H1 (cell line): ENCODE measurements around the gene RHBDF2. TPM values are rescaled to one million over a fixed set of nuclear protein-coding genes. Genes with fewer than 3 reads are reported as not detected.

Source experiments
- CTCF ChIA-PET: fragments of 300-600 bp; sonication (Branson Sonifier 250); formaldehyde crosslinking; loops from one replicate; lab custom pipeline; 2021; ENCODE audit not compliant: partially characterized antibody; lab: Charles Lee
- POLR2A ChIA-PET: fragments of 300-600 bp; sonication (Branson Sonifier 250); formaldehyde crosslinking; loops from one replicate; lab custom pipeline; 2021; ENCODE audit warnings: inconsistent platforms; ENCODE audit not compliant: partially characterized antibody; lab: Charles Lee
- DNase-seq, 2 experiments: peaks; one replicate each; pipeline versions ENCODE4 v3.0.0 to v3.0.0-alpha.2; 2010 to 2022; ENCODE audit warnings: low spot score in 2 of 2, low read depth in 1 of 2, mixed read lengths in 1 of 2
- FAIRE-seq: peaks from 2 replicates; lab custom pipeline; 2011; peaks lifted over from hg19 to GRCh38; lab: Jason Lieb, UNC
- H2AFZ ChIP-seq: 2 replicates; pipeline ENCODE4 v1.8.1; 2012; ENCODE audit warnings: low read length, inconsistent platforms
- H2AK5ac ChIP-seq: 2 replicates; pipeline ENCODE4 v1.6.1; 2013; ENCODE audit warnings: low read depth, low read length
- H2BK120ac ChIP-seq: replicated peaks from 2 replicates; pipeline ENCODE3; 2013; ENCODE audit warnings: low read depth, low read length, inconsistent platforms
- H2BK12ac ChIP-seq: 2 replicates; pipeline ENCODE4 v1.6.1; 2013; ENCODE audit warnings: low read depth, low read length
- H2BK15ac ChIP-seq: 2 replicates; pipeline ENCODE4 v1.6.1; 2013; ENCODE audit warnings: low read length
- H2BK20ac ChIP-seq: 2 replicates; pipeline ENCODE4 v1.6.1; 2013; ENCODE audit warnings: low read length
- H2BK5ac ChIP-seq: 2 replicates; pipeline ENCODE4 v1.6.1; 2013; ENCODE audit warnings: low read depth, low read length
- H3K14ac ChIP-seq: 2 replicates; pipeline ENCODE4 v1.6.1; 2013; ENCODE audit warnings: inconsistent platforms; ENCODE audit not compliant: insufficient read length
- H3K18ac ChIP-seq: 2 replicates; pipeline ENCODE4 v1.6.1; 2013; ENCODE audit warnings: low read length; ENCODE audit errors: extremely low read depth
- H3K23ac ChIP-seq: 2 replicates; pipeline ENCODE4 v1.6.1; 2013; ENCODE audit warnings: inconsistent platforms; ENCODE audit not compliant: insufficient read length
- H3K23me2 ChIP-seq: 2 replicates; pipeline ENCODE4 v1.6.1; 2013; ENCODE audit warnings: low read depth, low read length
- H3K27ac ChIP-seq: 2 replicates; pipeline ENCODE4 v1.6.1; 2011; ENCODE audit warnings: low read depth, low read length, inconsistent platforms
- H3K27me3 ChIP-seq, 4 experiments: replicated peaks in 1 of 4; 1 replicate in 1 of 4; 2 replicates in 3 of 4; pipeline versions ENCODE4 v1.6.1 to v1.8.1; 2011 to 2013; ENCODE audit warnings: low read length in 3 of 4, mild to moderate bottlenecking in 3 of 4, inconsistent platforms in 2 of 4, mixed read lengths in 2 of 4, moderate library complexity in 1 of 4; ENCODE audit not compliant: control insufficient read depth in 3 of 4, insufficient read depth in 3 of 4; ENCODE audit errors: extremely low read depth in 1 of 4
- H3K36me3 ChIP-seq, 4 experiments: 2 replicates each; pipeline versions ENCODE4 v1.6.1 to v1.8.1; 2011 to 2013; ENCODE audit warnings: mild to moderate bottlenecking in 4 of 4, low read length in 3 of 4, moderate library complexity in 2 of 4, control low read depth in 1 of 4, inconsistent platforms in 1 of 4; ENCODE audit not compliant: insufficient read depth in 4 of 4, control insufficient read depth in 2 of 4
- H3K4ac ChIP-seq: replicated peaks from 2 replicates; pipeline ENCODE3; 2013; ENCODE audit warnings: low read length, low read depth, mixed read lengths, inconsistent platforms; ENCODE audit not compliant: insufficient read length
- H3K4me1 ChIP-seq, 4 experiments: replicated peaks in 1 of 4; 1 replicate in 1 of 4; 2 replicates in 3 of 4; pipeline versions ENCODE4 v1.6.1 to v1.8.1; 2011 to 2013; ENCODE audit warnings: low read length in 3 of 4, inconsistent platforms in 2 of 4, mixed read lengths in 1 of 4; ENCODE audit not compliant: insufficient read depth in 4 of 4, control insufficient read depth in 3 of 4
- H3K4me2 ChIP-seq, 2 experiments: 2 replicates each; pipeline versions ENCODE4 v1.6.1 to v1.8.1; 2011 to 2013; ENCODE audit warnings: low read depth in 2 of 2, low read length in 2 of 2, control low read depth in 1 of 2, inconsistent platforms in 1 of 2, mild to moderate bottlenecking in 1 of 2; ENCODE audit not compliant: insufficient read depth in 1 of 2
- H3K4me3 ChIP-seq, 4 experiments: fragments of 200-600, 300-600 bp in 1 of 4; sonication (generic), shearing (Covaris generic), sonication (Bioruptor Twin) in 1 of 4; 2 replicates each; pipeline versions ENCODE4 v1.5.1 to v1.8.1; 2011 to 2016; ENCODE audit warnings: low read length in 4 of 4, low read depth in 3 of 4, control low read depth in 2 of 4, inconsistent platforms in 2 of 4, mild to moderate bottlenecking in 2 of 4, mixed read lengths in 1 of 4, moderate library complexity in 1 of 4; ENCODE audit not compliant: insufficient read depth in 2 of 4; ENCODE audit errors: extremely low read depth in 1 of 4
- H3K56ac ChIP-seq: replicated peaks from 2 replicates; pipeline ENCODE3; 2013; ENCODE audit warnings: low read depth, mild to moderate bottlenecking, mixed read lengths, low read length, inconsistent platforms; ENCODE audit not compliant: insufficient read length
- H3K79me1 ChIP-seq: 2 replicates; pipeline ENCODE4 v1.6.1; 2013; ENCODE audit warnings: low read depth, low read length, control low read depth
- H3K79me2 ChIP-seq, 2 experiments: 2 replicates each; pipeline versions ENCODE4 v1.6.1 to v1.8.1; 2012 to 2013; ENCODE audit warnings: low read length in 2 of 2, mild to moderate bottlenecking in 2 of 2, inconsistent platforms in 1 of 2; ENCODE audit not compliant: insufficient read depth in 2 of 2, control insufficient read depth in 1 of 2
- H3K9ac ChIP-seq, 4 experiments: replicated peaks in 1 of 4; 1 replicate in 1 of 4; 2 replicates in 3 of 4; pipeline versions ENCODE4 v1.6.1 to v1.8.1; 2011 to 2013; ENCODE audit warnings: low read depth in 3 of 4, low read length in 3 of 4, control low read depth in 2 of 4, mild to moderate bottlenecking in 2 of 4, moderate library complexity in 2 of 4, inconsistent platforms in 1 of 4; ENCODE audit errors: extremely low read depth in 1 of 4
- H3K9me3 ChIP-seq, 2 experiments: 2 replicates each; pipeline versions ENCODE4 v1.6.1 to v1.8.1; 2012 to 2013; ENCODE audit warnings: mild to moderate bottlenecking in 2 of 2, moderate library complexity in 2 of 2, control low read depth in 1 of 2, inconsistent platforms in 1 of 2, low read depth in 1 of 2, low read length in 1 of 2, mixed read lengths in 1 of 2; ENCODE audit not compliant: insufficient read depth in 2 of 2
- H4K20me1 ChIP-seq, 2 experiments: replicated peaks in 1 of 2; 2 replicates each; pipeline versions ENCODE3 to v1.8.1; 2011 to 2013; ENCODE audit warnings: inconsistent platforms in 2 of 2, low read length in 2 of 2, mild to moderate bottlenecking in 1 of 2; ENCODE audit not compliant: insufficient read depth in 2 of 2, control insufficient read depth in 1 of 2
- H4K5ac ChIP-seq: 2 replicates; pipeline ENCODE4 v1.6.1; 2013; ENCODE audit warnings: low read length, low read depth, mixed read lengths, inconsistent platforms; ENCODE audit not compliant: insufficient read length
- H4K8ac ChIP-seq: 2 replicates; pipeline ENCODE4 v1.8.0; 2013; ENCODE audit warnings: mild to moderate bottlenecking, moderate library complexity, low read length, inconsistent platforms; ENCODE audit not compliant: insufficient read depth; ENCODE audit errors: extremely low read depth
- H4K91ac ChIP-seq: replicated peaks from 2 replicates; pipeline ENCODE3; 2013; ENCODE audit warnings: low read length, mixed read lengths, inconsistent platforms; ENCODE audit not compliant: insufficient read length
- CREB1 ChIP-seq: IDR thresholded peaks from 2 replicates; pipeline ENCODE4 v1.6.1; 2012; ENCODE audit warnings: inconsistent platforms
- HDAC6 ChIP-seq: IDR thresholded peaks from one replicate; pipeline ENCODE4 v1.7.1; 2012; ENCODE audit warnings: low read depth, mild to moderate bottlenecking, inconsistent platforms, low read length, moderate library complexity
- KDM1A ChIP-seq: fragments of 200-600, 300-600 bp; sonication (generic); IDR thresholded peaks from 2 replicates; pipeline ENCODE4 v1.7.1; 2016; ENCODE audit warnings: mild to moderate bottlenecking, low read length, borderline replicate concordance
- NRF1 ChIP-seq: IDR thresholded peaks from 2 replicates; pipeline ENCODE4 v1.6.1; 2011; ENCODE audit warnings: mild to moderate bottlenecking, low read depth, low read length, improper control_type of control experiment
- RNF2 ChIP-seq: fragments of 200-900, 300-1000 bp; sonication (generic); IDR thresholded peaks from 2 replicates; pipeline ENCODE4 v1.7.1; 2016; ENCODE audit warnings: borderline replicate concordance, low read depth, mild to moderate bottlenecking, antibody characterized with exemption, low read length; ENCODE audit not compliant: poor library complexity, severe bottlenecking; ENCODE audit errors: missing control alignments
- SIN3A ChIP-seq, 2 experiments: IDR thresholded peaks in 1 of 2; conservative IDR thresholded peaks in 1 of 2; 2 replicates each; pipeline ENCODE4 v1.6.1; 2011 to 2012; ENCODE audit warnings: low read length in 2 of 2, improper control_type of control experiment in 1 of 2, low read depth in 1 of 2, mild to moderate bottlenecking in 1 of 2
- TBP ChIP-seq: IDR thresholded peaks from 2 replicates; pipeline ENCODE4 v1.6.1; 2011; ENCODE audit warnings: low read depth, low read length, improper control_type of control experiment
- WGBS, 2 experiments: shearing (Covaris generic) in 1 of 2; methylation state at CpG; one replicate each; pipeline versions ENCODE4 v1.1.6 to v1.1.7; 2013 to 2015; ENCODE audit warnings: low lambda C conversion rate in 2 of 2, mixed read lengths in 2 of 2, inconsistent platforms in 1 of 2, low coverage in 1 of 2, missing lambda C conversion rate in 1 of 2; ENCODE audit not compliant: insufficient replicate concordance in 2 of 2, insufficient coverage in 1 of 2, insufficient read length in 1 of 2; ENCODE audit errors: extremely low coverage in 1 of 2, missing lambda C conversion rate in 1 of 2; 5-methylcytosine and 5-hydroxymethylcytosine counted together
- polyA plus RNA-seq, 7 experiments: library from polyadenylated mRNA; depleted of rRNA in 3 of 7; stranded (reverse) in 5 of 7; unstranded in 2 of 7; fragments of >200 nt in 5 of 7; fragments of 200-250 nt in 2 of 7; gene quantifications; 1 replicate in 5 of 7; 2 replicates in 1 of 7; 4 replicates in 1 of 7; pipeline versions ENCODE4 v1.2.1 to v1.2.3, GENCODE V29; 2011 to 2013; ENCODE audit warnings: missing spikeins in 2 of 7, mixed read lengths in 2 of 7
- total RNA-seq: library from RNA; stranded (reverse); fragmentation: NEBNext Ultra II Directional; extraction: Animal tissue kit (Norgen Biotek cat#: 25700); gene quantifications from 2 replicates; pipeline ENCODE4 v1.2.1, GENCODE V29; 2021
- TF ChIP-seq, protein P1 (sequence below), 3 experiments: IDR thresholded peaks; 1 replicate in 2 of 3; 2 replicates in 1 of 3; pipeline versions ENCODE4 v1.5.1 to v1.6.1; 2011; ENCODE audit warnings: low read length in 3 of 3, mild to moderate bottlenecking in 3 of 3, inconsistent platforms in 2 of 3, low read depth in 1 of 3, moderate library complexity in 1 of 3; ENCODE audit not compliant: insufficient read depth in 1 of 3; ENCODE audit errors: control extremely low read depth in 1 of 3

Gene RHBDF2
- total and polyA plus RNA-seq, 2 of the 8 experiments (the other 6 are each of a cell fraction or from before 2014, with no cell fraction given) = 21.2 to 25.9 TPM

DNA sequence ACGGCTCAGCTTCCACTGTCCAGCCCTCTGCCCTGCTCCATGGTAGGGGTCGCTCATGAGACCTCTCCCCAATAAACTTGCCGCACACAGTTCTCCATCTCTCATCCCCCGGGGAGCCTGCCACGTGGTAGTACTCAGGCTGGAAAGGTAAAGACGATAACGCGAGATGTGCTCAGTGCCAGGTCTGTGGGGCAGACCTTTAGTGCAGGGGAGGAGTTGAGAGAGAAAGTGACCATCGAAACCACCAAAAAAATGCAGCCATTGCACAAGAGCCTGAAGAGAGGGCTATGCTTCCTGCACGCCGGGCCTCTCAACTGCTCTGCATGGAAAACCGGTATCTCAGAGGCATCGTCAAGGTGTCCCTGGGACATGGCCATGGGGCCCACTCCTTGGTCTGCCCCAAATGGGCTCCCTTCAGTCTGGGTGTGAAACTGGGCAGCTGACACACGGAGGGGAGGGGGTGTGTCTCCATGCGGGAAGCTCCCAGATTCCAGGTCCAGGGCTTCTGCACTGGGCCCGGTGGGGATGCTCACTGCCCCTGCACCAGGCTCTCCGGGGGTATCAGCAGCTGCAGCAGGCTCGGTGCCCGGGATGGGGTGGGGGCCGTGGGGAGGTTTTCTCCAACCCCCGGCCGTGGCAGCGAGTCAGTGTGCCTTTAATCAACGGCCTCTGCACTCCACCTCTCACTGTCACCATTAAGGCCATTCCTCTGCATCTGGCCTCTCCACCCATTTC, 38.5 kb downstream of the RHBDF2 start:
- Histone ChIP-seq H3K14ac (no peak overlapping the region), H3K27me3 (no peaks in the 10 kb centered on the region), H3K79me2 (no peaks in the 10 kb centered on the region), H2BK120ac (no peak overlapping the region), H3K18ac (no peak overlapping the region), H3K36me3 (no peaks in the 10 kb centered on the region), H3K9me3 (no peaks in the 10 kb centered on the region), H4K5ac (no peak overlapping the region), H3K9ac (no peak overlapping the region), H3K27ac (no peak overlapping the region), H2AFZ (no peak overlapping the region), H3K56ac (no peak overlapping the region), H3K23ac (no peak overlapping the region), H3K79me1 (no peaks in the 10 kb centered on the region), H2BK5ac (no peak overlapping the region; the same call in 1 of the 2 replicates), H2BK20ac (no peak overlapping the region), H3K4me1 (peaks cover 0 to 17% (median 3%) of the 10 kb centered on the region in 4 experiments; a peak in 4 of 7 replicates), H4K8ac (peak overlapping the region; percentile 65; the same call in 1 of the 2 replicates), H3K23me2 (no peaks in the 10 kb centered on the region), H2AK5ac (no peak overlapping the region), H2BK15ac (no peak overlapping the region), H2BK12ac (no peak overlapping the region), H3K4me2 (no peak overlapping the region), H3K4me3 (no peak overlapping the region), H4K91ac (no peak overlapping the region), H3K4ac (no peak overlapping the region), H4K20me1 (no peaks in the 10 kb centered on the region)
- FAIRE-seq (no peak), DNase-seq (no peak)
- TF ChIP-seq, protein P1, sequence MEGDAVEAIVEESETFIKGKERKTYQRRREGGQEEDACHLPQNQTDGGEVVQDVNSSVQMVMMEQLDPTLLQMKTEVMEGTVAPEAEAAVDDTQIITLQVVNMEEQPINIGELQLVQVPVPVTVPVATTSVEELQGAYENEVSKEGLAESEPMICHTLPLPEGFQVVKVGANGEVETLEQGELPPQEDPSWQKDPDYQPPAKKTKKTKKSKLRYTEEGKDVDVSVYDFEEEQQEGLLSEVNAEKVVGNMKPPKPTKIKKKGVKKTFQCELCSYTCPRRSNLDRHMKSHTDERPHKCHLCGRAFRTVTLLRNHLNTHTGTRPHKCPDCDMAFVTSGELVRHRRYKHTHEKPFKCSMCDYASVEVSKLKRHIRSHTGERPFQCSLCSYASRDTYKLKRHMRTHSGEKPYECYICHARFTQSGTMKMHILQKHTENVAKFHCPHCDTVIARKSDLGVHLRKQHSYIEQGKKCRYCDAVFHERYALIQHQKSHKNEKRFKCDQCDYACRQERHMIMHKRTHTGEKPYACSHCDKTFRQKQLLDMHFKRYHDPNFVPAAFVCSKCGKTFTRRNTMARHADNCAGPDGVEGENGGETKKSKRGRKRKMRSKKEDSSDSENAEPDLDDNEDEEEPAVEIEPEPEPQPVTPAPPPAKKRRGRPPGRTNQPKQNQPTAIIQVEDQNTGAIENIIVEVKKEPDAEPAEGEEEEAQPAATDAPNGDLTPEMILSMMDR (IDR thresholded peaks at IDR 0.05; ENCODE audit: control extremely low read depth in 1 of 3, insufficient read depth in 1 of 3, low read depth in 1 of 3, low read length in 3 of 3) = no peak
- TF ChIP-seq CREB1 (no peak), HDAC6 (no peak), SIN3A (conservative IDR thresholded peaks at IDR 0.05 in 1 of 2, IDR thresholded peaks at IDR 0.05 in 1 of 2; ENCODE audit: low read depth in 1 of 2, low read length in 2 of 2) (no peak), TBP (no peak), NRF1 (no peak), KDM1A (no peak), RNF2 (no peak)
- WGBS, 2 experiments = 90% methylated on average over 19 of the region's 24 CpGs; no CpG with 5 or more reads in 1 of the 2 experiments
- ChIA-PET CTCF (interaction anchor here (0.7 to 15.6 kb wide), 17 partner anchors 9 to 219 kb away, joined by 3 to 446 read pairs (median 4); partner anchors contain the start of genes PRCD, RHBDF2 and UBE2O), POLR2A (interaction anchor here (1.2 to 1.3 kb wide), 3 partner anchors 9 to 40 kb away, joined by 3 to 5 read pairs (median 3); partner anchors contain the start of gene UBE2O)
